Measurements from ENCODE around the gene STK11IP. TPM values are rescaled to one million over a fixed set of nuclear protein-coding genes. Genes with fewer than 3 reads are reported as not detected.
A peak's percentile ranks its signal among the peaks of the same experiment; 100 is the strongest.

STK11IP gene
- total RNA-seq, 1 donor from 2014 or later = 25.7 TPM

DNA sequence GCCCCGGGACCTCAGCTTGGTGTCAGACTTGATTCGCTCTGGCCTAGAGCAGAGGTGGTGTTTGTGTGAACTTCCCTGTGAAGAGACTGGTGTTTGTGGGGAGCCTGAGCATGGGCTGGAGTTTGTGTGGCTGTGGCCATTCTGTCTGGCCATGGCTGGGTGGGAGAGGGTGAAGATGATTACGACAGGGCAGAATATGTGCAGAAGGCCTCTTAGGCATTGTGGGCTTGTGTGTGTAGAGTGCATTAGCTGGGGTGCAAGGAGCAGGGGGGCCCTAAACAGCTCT lies 36.8 kb upstream of the STK11IP start:
- intact Hi-C loops (cut with DNase I) = no loop called here
- no peaks in the 10 kb centered on the region for H3K27me3 ChIP-seq
- TF ChIP-seq CTCF (IDR thresholded peaks at IDR 0.05) = no peak
- no peak overlapping the region for H3K27ac ChIP-seq
- no peaks in the 10 kb centered on the region for H3K36me3 ChIP-seq
- no peak for ATAC-seq
- DNase-seq = no peak
- H3K9me3 ChIP-seq = no peaks in the 10 kb centered on the region
- no peak overlapping the region for H3K4me3 ChIP-seq
- H3K4me1 ChIP-seq = no peaks in the 10 kb centered on the region

DNA sequence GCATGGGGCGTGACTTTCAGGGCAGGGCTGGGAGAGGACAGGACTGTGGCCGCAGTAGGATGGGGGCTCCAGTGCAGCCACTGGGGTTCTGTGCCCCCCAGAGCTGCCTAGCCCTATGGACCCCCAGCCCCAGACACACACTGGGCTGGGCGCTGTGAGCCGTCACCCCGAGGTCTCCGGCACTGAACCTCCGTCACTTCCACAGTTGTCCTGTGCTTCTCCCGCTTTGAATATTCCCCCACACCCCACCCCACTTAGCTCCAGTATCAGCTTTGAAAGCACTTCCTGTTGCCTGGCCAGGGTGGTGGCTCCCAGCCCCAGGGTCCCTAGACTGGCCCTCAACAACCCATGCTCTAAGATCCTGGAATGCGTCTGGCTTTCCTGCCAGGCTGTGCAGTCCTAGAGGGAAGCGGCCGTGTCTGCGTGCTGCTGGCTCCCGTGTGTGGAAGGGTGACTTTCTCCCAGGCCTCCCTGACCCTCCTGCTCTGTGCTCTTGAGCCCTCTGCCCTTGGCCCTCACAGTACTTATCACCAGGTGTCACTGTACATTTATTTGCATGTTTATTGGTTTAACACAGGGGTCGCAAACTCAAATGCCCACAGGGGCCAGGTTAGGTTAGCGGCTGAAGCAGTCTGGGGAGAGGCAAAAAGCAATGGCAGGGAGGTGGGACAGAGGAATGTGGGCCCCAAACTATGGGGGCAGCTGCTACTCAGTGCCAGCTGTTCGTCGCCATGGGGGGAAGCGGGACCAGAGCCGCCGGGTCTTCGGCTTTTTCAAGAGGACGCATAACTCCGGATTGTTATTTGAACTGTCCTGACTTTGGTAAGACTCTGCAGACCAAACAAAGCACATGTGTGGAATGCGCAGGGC lies 36.2 kb upstream of the STK11IP start:
- no peak for DNase-seq
- no peak overlapping the region for H3K4me3 ChIP-seq
- H3K4me1 ChIP-seq = no peaks in the 10 kb centered on the region
- H3K36me3 ChIP-seq = no peaks in the 10 kb centered on the region
- TF ChIP-seq CTCF (IDR thresholded peaks at IDR 0.05) = no peak
- peak; percentile 59 for ATAC-seq
- H3K9me3 ChIP-seq = no peaks in the 10 kb centered on the region
- intact Hi-C loops (cut with DNase I) = no loop called here
- H3K27ac ChIP-seq = no peak overlapping the region
- H3K27me3 ChIP-seq = no peaks in the 10 kb centered on the region

GRCh38 chr2:219562049-219563020 lies 35.3 kb upstream of the STK11IP start:
- no peak for TF ChIP-seq CTCF (IDR thresholded peaks at IDR 0.05)
- Histone ChIP-seq H3K9me3 (no peaks in the 10 kb centered on the region), H3K4me1 (no peaks in the 10 kb centered on the region), H3K27me3 (no peaks in the 10 kb centered on the region), H3K36me3 (no peaks in the 10 kb centered on the region), H3K27ac (no peak overlapping the region), H3K4me3 (no peak overlapping the region)
- DNase-seq (peak; percentile 51), ATAC-seq (no peak)
- intact Hi-C loops (cut with DNase I) = no loop called here

- TF ChIP-seq CTCF (IDR thresholded peaks at IDR 0.05) = no peak
- intact Hi-C loops (cut with DNase I) = no loop called here
- H3K9me3 ChIP-seq = no peaks in the 10 kb centered on the region
- no peaks in the 10 kb centered on the region for H3K4me1 ChIP-seq
- no peaks in the 10 kb centered on the region for H3K36me3 ChIP-seq
- no peak overlapping the region for H3K4me3 ChIP-seq
- ATAC-seq (no peak), DNase-seq (no peak)
- no peaks in the 10 kb centered on the region for H3K27me3 ChIP-seq
- H3K27ac ChIP-seq = no peak overlapping the region
These were observed 34.3 kb upstream of the STK11IP start for GRCh38 chr2:219563271-219563928.

DNA sequence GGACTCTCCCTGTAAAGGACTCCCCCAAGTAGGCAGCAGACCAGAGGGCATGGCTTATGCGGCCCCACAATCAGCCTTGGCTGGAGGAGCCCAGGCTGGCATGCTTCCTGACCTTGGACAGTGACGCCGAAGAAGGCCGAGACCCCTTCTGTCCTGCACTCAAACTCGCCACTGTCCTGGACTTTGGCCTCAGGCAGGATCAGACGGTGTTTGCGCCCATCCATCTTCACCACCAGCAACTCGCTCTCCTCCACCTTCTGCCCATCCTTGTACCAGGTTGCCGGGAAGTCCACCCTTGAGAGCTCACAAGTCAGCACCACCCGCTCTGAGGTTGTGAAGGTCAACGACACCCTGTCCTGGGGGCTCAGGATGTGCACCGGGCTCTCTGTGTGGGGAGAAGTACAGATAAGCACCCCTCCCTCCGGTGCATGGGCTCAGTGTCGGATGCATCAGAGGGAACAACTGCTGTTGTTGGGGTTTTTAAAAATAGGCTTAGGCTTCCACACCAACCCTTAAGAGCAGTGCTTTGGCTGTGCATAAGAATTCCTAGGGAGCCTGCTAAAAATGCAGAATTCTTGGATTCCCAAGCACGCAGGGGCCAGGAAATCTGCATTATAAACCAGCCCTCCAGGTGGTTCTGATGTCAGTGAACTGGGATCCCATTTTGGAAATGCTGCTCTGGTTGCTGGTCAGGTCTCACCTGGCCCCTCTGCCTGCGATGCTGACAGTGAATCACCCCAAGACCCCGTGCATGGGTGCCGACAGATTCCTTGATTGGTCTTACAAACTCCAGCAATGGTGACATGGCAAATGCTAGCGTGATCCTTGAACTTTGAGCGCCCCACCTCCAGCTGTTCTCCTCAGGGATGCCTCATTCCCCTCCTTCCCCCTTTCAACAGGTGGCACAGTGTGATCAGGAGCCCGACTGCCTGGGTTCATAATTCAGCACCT lies 32.3 kb upstream of the STK11IP start:
- H3K4me1 ChIP-seq = peaks cover 6% of the 10 kb centered on the region
- TF ChIP-seq CTCF (IDR thresholded peaks at IDR 0.05) = no peak
- H3K36me3 ChIP-seq = peaks cover 7% of the 10 kb centered on the region
- DNase-seq (peak; percentile 61), ATAC-seq (no peak)
- no peaks in the 10 kb centered on the region for H3K9me3 ChIP-seq
- no peak overlapping the region for H3K4me3 ChIP-seq
- intact Hi-C loops (cut with DNase I) = no loop called here
- no peaks in the 10 kb centered on the region for H3K27me3 ChIP-seq
- no peak overlapping the region for H3K27ac ChIP-seq

All from upper lobe of right lung (tissue), 1 donor.